ENCODE data around the gene DYNLT2. TPM values are rescaled to one million over a fixed set of nuclear protein-coding genes. Genes with fewer than 3 reads are reported as not detected.

Gene DYNLT2
- total and polyA plus RNA-seq, 2 of the 13 experiments (the other 11 are each of a cell fraction or from before 2014, with no cell fraction given): 2.1 to 4.3 TPM

DNA sequence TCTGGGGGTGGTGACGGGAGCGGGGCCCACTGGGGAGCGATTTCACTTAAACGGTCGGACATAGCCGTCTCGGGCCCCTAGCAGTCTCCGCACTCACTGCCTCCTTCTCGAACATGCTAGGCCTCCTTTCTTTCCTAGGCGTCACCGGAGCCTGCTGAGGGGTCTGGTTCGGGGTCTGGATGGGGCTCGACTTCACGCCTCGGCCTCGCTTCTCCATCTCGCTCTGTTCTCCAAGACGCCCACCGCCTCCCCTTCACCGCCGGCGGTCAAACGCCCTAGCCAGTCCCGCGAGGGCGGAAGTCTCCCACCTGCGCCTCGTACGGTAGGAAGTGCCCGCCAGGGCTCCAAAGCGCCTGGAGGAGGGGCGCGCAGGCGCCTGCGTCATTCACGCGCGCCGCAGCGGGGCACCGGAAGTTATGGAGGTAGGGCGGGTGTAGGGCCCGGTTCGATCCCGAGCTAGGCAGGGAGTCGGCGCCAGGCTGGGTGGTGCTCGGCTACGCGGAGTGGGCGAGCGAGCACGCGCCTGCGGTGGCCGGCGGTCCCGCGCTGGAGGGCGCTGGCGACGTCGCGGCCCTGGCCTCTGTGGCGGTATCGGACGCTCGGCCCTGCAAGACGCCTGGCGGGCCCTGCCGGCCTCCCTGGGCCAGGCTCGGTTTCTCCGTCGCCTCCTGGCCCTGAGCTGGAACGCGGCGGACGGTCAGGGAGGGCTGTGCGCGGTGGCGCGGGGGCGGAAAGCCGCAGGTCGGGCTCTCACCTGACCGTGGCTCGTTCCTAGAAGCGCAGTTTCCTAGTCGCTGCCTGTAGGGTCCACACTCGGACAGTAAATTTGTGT is at the start of gene DYNLT2, which contains the start of gene ERMARD (continued):
- TF ChIP-seq, protein P1, sequence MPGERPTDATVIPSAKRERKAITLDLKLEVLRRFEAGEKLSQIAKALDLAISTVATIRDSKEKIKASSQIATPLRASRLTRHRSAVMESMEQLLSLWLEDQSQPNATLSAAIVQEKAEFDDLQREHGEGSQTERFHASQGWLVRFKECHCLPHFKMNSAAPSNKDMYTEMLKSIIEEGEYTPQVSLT (CRISPR knock-in tag; IDR thresholded peaks at IDR 0.05; ENCODE audit: borderline replicate concordance, low read depth): peak; percentile 25; the same call in 1 of the 2 replicates
- TF ChIP-seq PLRG1 (conservative IDR thresholded peaks at IDR 0.05): no peak
- no peak for TF ChIP-seq ZEB1 (IDR thresholded peaks at IDR 0.05; ENCODE audit: insufficient replicate concordance, low read depth)
- TF ChIP-seq NFYB (CRISPR knock-in tag; IDR thresholded peaks at IDR 0.05): peak; percentile 65
- TF ChIP-seq KAT8 (CRISPR knock-in tag; IDR thresholded peaks at IDR 0.05): peak; percentile 100
- TF ChIP-seq, protein P2, sequence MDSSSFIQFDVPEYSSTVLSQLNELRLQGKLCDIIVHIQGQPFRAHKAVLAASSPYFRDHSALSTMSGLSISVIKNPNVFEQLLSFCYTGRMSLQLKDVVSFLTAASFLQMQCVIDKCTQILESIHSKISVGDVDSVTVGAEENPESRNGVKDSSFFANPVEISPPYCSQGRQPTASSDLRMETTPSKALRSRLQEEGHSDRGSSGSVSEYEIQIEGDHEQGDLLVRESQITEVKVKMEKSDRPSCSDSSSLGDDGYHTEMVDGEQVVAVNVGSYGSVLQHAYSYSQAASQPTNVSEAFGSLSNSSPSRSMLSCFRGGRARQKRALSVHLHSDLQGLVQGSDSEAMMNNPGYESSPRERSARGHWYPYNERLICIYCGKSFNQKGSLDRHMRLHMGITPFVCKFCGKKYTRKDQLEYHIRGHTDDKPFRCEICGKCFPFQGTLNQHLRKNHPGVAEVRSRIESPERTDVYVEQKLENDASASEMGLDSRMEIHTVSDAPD (CRISPR knock-in tag; IDR thresholded peaks at IDR 0.05): no peak; the same call in none of the 2 replicates
- TF ChIP-seq ZNF644 (CRISPR knock-in tag; IDR thresholded peaks at IDR 0.05; ENCODE audit: low read depth): no peak
- no peak for TF ChIP-seq ZKSCAN5 (CRISPR knock-in tag; IDR thresholded peaks at IDR 0.05)
- TF ChIP-seq ARNT2 (CRISPR knock-in tag; IDR thresholded peaks at IDR 0.05; ENCODE audit: low read depth): peak; percentile 99
- peak; percentile 89 for TF ChIP-seq ZBTB20 (CRISPR knock-in tag; IDR thresholded peaks at IDR 0.05; ENCODE audit: borderline replicate concordance, low read depth)
- no peak for TF ChIP-seq EHMT2 (IDR thresholded peaks at IDR 0.05; ENCODE audit: borderline replicate concordance, low read depth, low read length)
- TF ChIP-seq HOXA3 (CRISPR knock-in tag; IDR thresholded peaks at IDR 0.05): peak; percentile 99
- TF ChIP-seq MIER3 (CRISPR knock-in tag; IDR thresholded peaks at IDR 0.05; ENCODE audit: borderline replicate concordance): peak; percentile 78; the same call in 1 of the 2 replicates
- peak; percentile 100 for TF ChIP-seq SMAD1 (CRISPR knock-in tag; IDR thresholded peaks at IDR 0.05; ENCODE audit: borderline replicate concordance, low read depth)
- peak; percentile 95; the same call in 1 of the 2 replicates for TF ChIP-seq ZNF773 (CRISPR knock-in tag; IDR thresholded peaks at IDR 0.05; ENCODE audit: borderline replicate concordance)
- TF ChIP-seq SRSF1 (optimal IDR thresholded peaks at IDR 0.05; ENCODE audit: low read depth, low read length): peak; percentile 92
- TF ChIP-seq ZNF550 (CRISPR knock-in tag; IDR thresholded peaks at IDR 0.05; ENCODE audit: borderline replicate concordance): no peak
- TF ChIP-seq, protein P3, sequence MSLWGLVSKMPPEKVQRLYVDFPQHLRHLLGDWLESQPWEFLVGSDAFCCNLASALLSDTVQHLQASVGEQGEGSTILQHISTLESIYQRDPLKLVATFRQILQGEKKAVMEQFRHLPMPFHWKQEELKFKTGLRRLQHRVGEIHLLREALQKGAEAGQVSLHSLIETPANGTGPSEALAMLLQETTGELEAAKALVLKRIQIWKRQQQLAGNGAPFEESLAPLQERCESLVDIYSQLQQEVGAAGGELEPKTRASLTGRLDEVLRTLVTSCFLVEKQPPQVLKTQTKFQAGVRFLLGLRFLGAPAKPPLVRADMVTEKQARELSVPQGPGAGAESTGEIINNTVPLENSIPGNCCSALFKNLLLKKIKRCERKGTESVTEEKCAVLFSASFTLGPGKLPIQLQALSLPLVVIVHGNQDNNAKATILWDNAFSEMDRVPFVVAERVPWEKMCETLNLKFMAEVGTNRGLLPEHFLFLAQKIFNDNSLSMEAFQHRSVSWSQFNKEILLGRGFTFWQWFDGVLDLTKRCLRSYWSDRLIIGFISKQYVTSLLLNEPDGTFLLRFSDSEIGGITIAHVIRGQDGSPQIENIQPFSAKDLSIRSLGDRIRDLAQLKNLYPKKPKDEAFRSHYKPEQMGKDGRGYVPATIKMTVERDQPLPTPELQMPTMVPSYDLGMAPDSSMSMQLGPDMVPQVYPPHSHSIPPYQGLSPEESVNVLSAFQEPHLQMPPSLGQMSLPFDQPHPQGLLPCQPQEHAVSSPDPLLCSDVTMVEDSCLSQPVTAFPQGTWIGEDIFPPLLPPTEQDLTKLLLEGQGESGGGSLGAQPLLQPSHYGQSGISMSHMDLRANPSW (CRISPR knock-in tag; IDR thresholded peaks at IDR 0.05; ENCODE audit: borderline replicate concordance): peak; percentile 98; the same call in 1 of the 2 replicates
- TF ChIP-seq ZNF225 (CRISPR knock-in tag; IDR thresholded peaks at IDR 0.05): peak; percentile 98; the same call in 1 of the 2 replicates
- TF ChIP-seq, protein P4, sequence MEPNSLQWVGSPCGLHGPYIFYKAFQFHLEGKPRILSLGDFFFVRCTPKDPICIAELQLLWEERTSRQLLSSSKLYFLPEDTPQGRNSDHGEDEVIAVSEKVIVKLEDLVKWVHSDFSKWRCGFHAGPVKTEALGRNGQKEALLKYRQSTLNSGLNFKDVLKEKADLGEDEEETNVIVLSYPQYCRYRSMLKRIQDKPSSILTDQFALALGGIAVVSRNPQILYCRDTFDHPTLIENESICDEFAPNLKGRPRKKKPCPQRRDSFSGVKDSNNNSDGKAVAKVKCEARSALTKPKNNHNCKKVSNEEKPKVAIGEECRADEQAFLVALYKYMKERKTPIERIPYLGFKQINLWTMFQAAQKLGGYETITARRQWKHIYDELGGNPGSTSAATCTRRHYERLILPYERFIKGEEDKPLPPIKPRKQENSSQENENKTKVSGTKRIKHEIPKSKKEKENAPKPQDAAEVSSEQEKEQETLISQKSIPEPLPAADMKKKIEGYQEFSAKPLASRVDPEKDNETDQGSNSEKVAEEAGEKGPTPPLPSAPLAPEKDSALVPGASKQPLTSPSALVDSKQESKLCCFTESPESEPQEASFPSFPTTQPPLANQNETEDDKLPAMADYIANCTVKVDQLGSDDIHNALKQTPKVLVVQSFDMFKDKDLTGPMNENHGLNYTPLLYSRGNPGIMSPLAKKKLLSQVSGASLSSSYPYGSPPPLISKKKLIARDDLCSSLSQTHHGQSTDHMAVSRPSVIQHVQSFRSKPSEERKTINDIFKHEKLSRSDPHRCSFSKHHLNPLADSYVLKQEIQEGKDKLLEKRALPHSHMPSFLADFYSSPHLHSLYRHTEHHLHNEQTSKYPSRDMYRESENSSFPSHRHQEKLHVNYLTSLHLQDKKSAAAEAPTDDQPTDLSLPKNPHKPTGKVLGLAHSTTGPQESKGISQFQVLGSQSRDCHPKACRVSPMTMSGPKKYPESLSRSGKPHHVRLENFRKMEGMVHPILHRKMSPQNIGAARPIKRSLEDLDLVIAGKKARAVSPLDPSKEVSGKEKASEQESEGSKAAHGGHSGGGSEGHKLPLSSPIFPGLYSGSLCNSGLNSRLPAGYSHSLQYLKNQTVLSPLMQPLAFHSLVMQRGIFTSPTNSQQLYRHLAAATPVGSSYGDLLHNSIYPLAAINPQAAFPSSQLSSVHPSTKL (CRISPR knock-in tag; IDR thresholded peaks at IDR 0.05): peak; percentile 87

All from HepG2 (cell line).